ENCODE data around the gene SORT1.
"Not testable (repeated sequence)": the region's sequence is repeated elsewhere in the genome, so short reads cannot be mapped to it uniquely, and the experiment has no call there.

SORT1 gene

GRCh38 chr1:109377698-109378097 lies 20.0 kb downstream of the SORT1 start:
- no peaks in the 10 kb centered on the region for H3K79me2 ChIP-seq (ENCODE audit: insufficient read depth, low read depth)
- H2AFZ ChIP-seq (ENCODE audit: low read depth), result no peak overlapping the region
- H3K9ac ChIP-seq, result no peak overlapping the region
- no peak for TF ChIP-seq CTCF (conservative IDR thresholded peaks at IDR 0.05; ENCODE audit: low read depth, low read length)
- H3K4me2 ChIP-seq, result no peak overlapping the region
- H3K4me3 ChIP-seq (IDR thresholded peaks at IDR 0.05; ENCODE audit: insufficient read depth, low read depth, low read length), result no peak overlapping the region
- H3K4me1 ChIP-seq (ENCODE audit: low read depth, poor library complexity, severe bottlenecking), result peaks cover 39% of the 10 kb centered on the region
- H4K20me1 ChIP-seq (ENCODE audit: insufficient read depth), result no peaks in the 10 kb centered on the region
- H3K36me3 ChIP-seq (ENCODE audit: insufficient read depth), result no peaks in the 10 kb centered on the region
- H3K27me3 ChIP-seq (ENCODE audit: insufficient read depth, low read depth), result no peaks in the 10 kb centered on the region
- no peak overlapping the region for H3K27ac ChIP-seq

GRCh38 chr1:109373696-109374095 lies 24.0 kb downstream of the SORT1 start:
- not testable (repeated sequence) for H3K4me3 ChIP-seq (IDR thresholded peaks at IDR 0.05; ENCODE audit: insufficient read depth, low read depth, low read length); H3K79me2 ChIP-seq (ENCODE audit: insufficient read depth, low read depth); H3K4me2 ChIP-seq; H4K20me1 ChIP-seq (ENCODE audit: insufficient read depth); H3K36me3 ChIP-seq (ENCODE audit: insufficient read depth); H3K9ac ChIP-seq; H2AFZ ChIP-seq (ENCODE audit: low read depth); H3K27ac ChIP-seq; H3K27me3 ChIP-seq (ENCODE audit: insufficient read depth, low read depth)
- H3K4me1 ChIP-seq (ENCODE audit: low read depth, poor library complexity, severe bottlenecking), result peaks cover 69% of the 10 kb centered on the region

- H3K36me3 ChIP-seq (ENCODE audit: insufficient read depth), result no peaks in the 10 kb centered on the region
- no peak overlapping the region for H3K9ac ChIP-seq
- no peak overlapping the region for H2AFZ ChIP-seq (ENCODE audit: low read depth)
- no peaks in the 10 kb centered on the region for H4K20me1 ChIP-seq (ENCODE audit: insufficient read depth)
- H3K4me1 ChIP-seq (ENCODE audit: low read depth, poor library complexity, severe bottlenecking), result peaks cover 73% of the 10 kb centered on the region
- TF ChIP-seq CTCF (conservative IDR thresholded peaks at IDR 0.05; ENCODE audit: low read depth, low read length), result no peak
- no peaks in the 10 kb centered on the region for H3K79me2 ChIP-seq (ENCODE audit: insufficient read depth, low read depth)
- no peak overlapping the region for H3K27ac ChIP-seq
- no peaks in the 10 kb centered on the region for H3K27me3 ChIP-seq (ENCODE audit: insufficient read depth, low read depth)
- H3K4me3 ChIP-seq (IDR thresholded peaks at IDR 0.05; ENCODE audit: insufficient read depth, low read depth, low read length), result no peak overlapping the region
- no peak overlapping the region for H3K4me2 ChIP-seq
Measured at GRCh38 chr1:109373126-109373525, 24.6 kb downstream of the SORT1 start.

- peak overlapping the region; percentile 33 for H2AFZ ChIP-seq (ENCODE audit: low read depth)
- H3K27me3 ChIP-seq (ENCODE audit: insufficient read depth, low read depth), result no peaks in the 10 kb centered on the region
- H3K4me3 ChIP-seq (IDR thresholded peaks at IDR 0.05; ENCODE audit: insufficient read depth, low read depth, low read length), result no peak overlapping the region
- no peaks in the 10 kb centered on the region for H3K36me3 ChIP-seq (ENCODE audit: insufficient read depth)
- peak overlapping the region; percentile 83 for H3K4me2 ChIP-seq
- no peaks in the 10 kb centered on the region for H4K20me1 ChIP-seq (ENCODE audit: insufficient read depth)
- H3K9ac ChIP-seq, result no peak overlapping the region
- peaks cover 68% of the 10 kb centered on the region for H3K4me1 ChIP-seq (ENCODE audit: low read depth, poor library complexity, severe bottlenecking)
- H3K27ac ChIP-seq, result peak overlapping the region; percentile 66
- no peaks in the 10 kb centered on the region for H3K79me2 ChIP-seq (ENCODE audit: insufficient read depth, low read depth)
- no peak for TF ChIP-seq CTCF (conservative IDR thresholded peaks at IDR 0.05; ENCODE audit: low read depth, low read length)
Measured at GRCh38 chr1:109372281-109372680, 25.4 kb downstream of the SORT1 start.

- peak overlapping the region; percentile 33 for H2AFZ ChIP-seq (ENCODE audit: low read depth)
- peaks cover 64% of the 10 kb centered on the region for H3K4me1 ChIP-seq (ENCODE audit: low read depth, poor library complexity, severe bottlenecking)
- peak overlapping the region; percentile 66 for H3K27ac ChIP-seq
- H3K4me3 ChIP-seq (IDR thresholded peaks at IDR 0.05; ENCODE audit: insufficient read depth, low read depth, low read length), result peak overlapping the region; percentile 99
- H3K36me3 ChIP-seq (ENCODE audit: insufficient read depth), result no peaks in the 10 kb centered on the region
- H3K79me2 ChIP-seq (ENCODE audit: insufficient read depth, low read depth), result no peaks in the 10 kb centered on the region
- peak overlapping the region; percentile 83 for H3K4me2 ChIP-seq
- no peak for TF ChIP-seq CTCF (conservative IDR thresholded peaks at IDR 0.05; ENCODE audit: low read depth, low read length)
- H4K20me1 ChIP-seq (ENCODE audit: insufficient read depth), result no peaks in the 10 kb centered on the region
- no peaks in the 10 kb centered on the region for H3K27me3 ChIP-seq (ENCODE audit: insufficient read depth, low read depth)
- peak overlapping the region; percentile 28; the same call in 1 of the 2 replicates for H3K9ac ChIP-seq
Measured at GRCh38 chr1:109371341-109371739, 26.4 kb downstream of the SORT1 start.
